Measurements from ENCODE around the gene YWHAE. TPM values are rescaled to one million over a fixed set of nuclear protein-coding genes. Genes with fewer than 3 reads are reported as not detected.
A peak's percentile ranks its signal among the peaks of the same experiment; 100 is the strongest.

The YWHAE gene
- total and polyA plus RNA-seq, 2 donors, result 160 to 264 TPM

DNA sequence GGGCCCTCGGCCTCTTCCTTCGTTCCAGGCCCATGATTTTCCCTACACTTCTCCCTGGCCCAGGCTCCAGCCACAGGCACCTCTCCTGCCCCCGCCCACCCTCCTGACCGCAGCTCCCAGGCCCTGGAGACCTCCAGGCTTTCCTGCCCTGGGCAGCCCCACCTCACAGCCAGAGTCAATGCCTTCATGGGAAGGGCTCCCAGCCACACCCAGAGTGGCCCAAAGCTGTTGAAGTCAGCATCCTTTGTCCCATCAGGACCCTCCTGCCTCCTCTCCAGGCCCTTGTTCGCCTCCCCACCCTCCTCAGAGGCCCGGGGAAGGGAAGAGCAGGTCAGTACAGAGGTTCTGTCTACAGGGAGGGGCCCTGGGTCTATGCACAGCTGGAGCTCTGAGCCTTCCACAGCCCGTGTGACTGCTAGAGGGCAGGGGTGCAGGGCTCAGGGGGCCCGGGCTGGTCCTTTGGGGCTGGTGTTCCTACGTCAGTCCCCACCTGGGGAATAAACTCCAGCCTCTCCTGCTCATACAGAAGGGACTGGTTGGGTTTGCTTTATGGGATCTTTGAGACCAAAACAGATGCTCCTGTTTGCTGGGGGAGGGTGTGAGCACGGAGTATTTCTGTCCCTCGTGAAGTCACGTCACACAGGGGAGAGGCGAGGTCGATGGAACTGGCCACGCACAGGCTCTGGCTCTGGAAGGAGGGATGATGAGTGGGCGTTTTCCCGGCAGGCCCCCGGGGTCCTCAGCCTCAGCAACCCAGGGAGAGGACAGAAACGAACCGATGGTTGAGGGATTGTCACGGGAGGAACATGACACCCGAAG lies 100.3 kb downstream of the YWHAE start:
- H3K27me3 ChIP-seq (ENCODE audit: control insufficient read depth in 2 of 2, insufficient read depth in 1 of 2, low read length in 1 of 2), result peaks cover 0 to 47% of the 10 kb centered on the region in 2 donors
- WGBS, result 89% methylated on average over 22 of the region's 22 CpGs
- no peaks in the 10 kb centered on the region for H3K36me3 ChIP-seq (ENCODE audit: control insufficient read depth in 2 of 2, insufficient read depth in 2 of 2, low read length in 1 of 2)
- H3K27ac ChIP-seq (ENCODE audit: low read depth in 1 of 2, low read length in 1 of 2), result no peak overlapping the region
- peaks cover 0 to 3% of the 10 kb centered on the region in 2 donors for H3K9me3 ChIP-seq (ENCODE audit: control insufficient read depth in 2 of 2, insufficient read depth in 1 of 2, low read length in 1 of 2)
- H3K4me3 ChIP-seq (ENCODE audit: low read length in 2 of 2), result no peak overlapping the region
- H3K4me1 ChIP-seq (ENCODE audit: control insufficient read depth in 2 of 2, insufficient read depth in 2 of 2, low read length in 2 of 2), result peaks cover 5 to 32% of the 10 kb centered on the region in 2 donors
- DNase-seq (ENCODE audit: low read depth in 6 of 9, low spot score in 9 of 9), result no peak

DNA sequence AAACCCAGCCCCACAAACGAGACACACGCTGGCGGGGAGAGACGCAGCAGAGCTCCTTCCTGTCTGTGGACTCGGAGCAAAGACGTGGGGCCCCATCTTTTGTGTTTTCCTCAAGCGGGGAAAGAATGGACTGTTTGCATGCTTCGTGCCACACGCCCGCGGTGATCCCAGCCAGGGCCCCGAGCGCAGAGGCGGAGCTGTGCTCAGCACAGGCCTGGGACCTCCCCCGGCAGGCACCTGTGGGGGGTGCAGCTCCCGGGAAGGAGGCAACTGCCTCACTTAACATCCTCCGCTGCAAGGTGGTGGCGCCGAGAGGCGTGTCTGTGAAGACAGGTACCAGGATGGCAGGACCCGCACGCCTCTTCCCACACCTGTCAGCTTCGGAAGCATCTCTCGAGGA lies 101.4 kb downstream of the YWHAE start:
- Histone ChIP-seq H3K36me3 (ENCODE audit: control insufficient read depth in 2 of 2, insufficient read depth in 2 of 2, low read length in 1 of 2) (no peaks in the 10 kb centered on the region), H3K4me3 (ENCODE audit: low read length in 2 of 2) (no peak overlapping the region), H3K27ac (ENCODE audit: low read depth in 1 of 2, low read length in 1 of 2) (no peak overlapping the region), H3K9me3 (ENCODE audit: control insufficient read depth in 2 of 2, insufficient read depth in 1 of 2, low read length in 1 of 2) (peaks cover 0 to 5% of the 10 kb centered on the region in 2 donors), H3K4me1 (ENCODE audit: control insufficient read depth in 2 of 2, insufficient read depth in 2 of 2, low read length in 2 of 2) (peaks cover 11 to 42% of the 10 kb centered on the region in 2 donors), H3K27me3 (ENCODE audit: control insufficient read depth in 2 of 2, insufficient read depth in 1 of 2, low read length in 1 of 2) (peaks cover 0 to 44% of the 10 kb centered on the region in 2 donors)
- DNase-seq (ENCODE audit: low read depth in 6 of 9, low spot score in 9 of 9), result peak in 3 of 9 donors; percentile 35 to 53 (median 46)
- WGBS, result 22% methylated on average over 24 of the region's 24 CpGs

Other genes starting within 250 kb of the YWHAE start
- gene ABR, start 220.2 kb downstream of the YWHAE start, total RNA-seq, result 17.7 TPM
- gene ABR, start 220.2 kb downstream of the YWHAE start, polyA plus RNA-seq, result 37.6 TPM
- gene BHLHA9, start 129.8 kb downstream of the YWHAE start, total RNA-seq, result not detected
- gene BHLHA9, start 129.8 kb downstream of the YWHAE start, polyA plus RNA-seq, result not detected
- 0.05 TPM for gene TRARG1, start 120.6 kb downstream of the YWHAE start, total RNA-seq
- gene TRARG1, start 120.6 kb downstream of the YWHAE start, polyA plus RNA-seq, result 1.0 TPM
- 27.9 TPM for gene CRK, start 56.0 kb upstream of the YWHAE start, total RNA-seq
- 26.6 TPM for gene CRK, start 56.0 kb upstream of the YWHAE start, polyA plus RNA-seq
- gene MYO1C, start 92.5 kb upstream of the YWHAE start, total RNA-seq, result 20.5 TPM
- gene MYO1C, start 92.5 kb upstream of the YWHAE start, polyA plus RNA-seq, result 24.8 TPM
- gene INPP5K, start 116.4 kb upstream of the YWHAE start, total RNA-seq, result 20.6 TPM
- 46.7 TPM for gene INPP5K, start 116.4 kb upstream of the YWHAE start, polyA plus RNA-seq
- 19.0 TPM for gene PITPNA, start 162.6 kb upstream of the YWHAE start, total RNA-seq
- 31.2 TPM for gene PITPNA, start 162.6 kb upstream of the YWHAE start, polyA plus RNA-seq
- gene SLC43A2, start 228.6 kb upstream of the YWHAE start, total RNA-seq, result 10.5 TPM
- 13.9 TPM for gene SLC43A2, start 228.6 kb upstream of the YWHAE start, polyA plus RNA-seq
- gene SCARF1, start 245.5 kb upstream of the YWHAE start, total RNA-seq, result 4.2 TPM
- 5.8 TPM for gene SCARF1, start 245.5 kb upstream of the YWHAE start, polyA plus RNA-seq
- 5.4 TPM for gene RILP, start 249.6 kb upstream of the YWHAE start, total RNA-seq
- 11.7 TPM for gene RILP, start 249.6 kb upstream of the YWHAE start, polyA plus RNA-seq